Liver (tissue), 9 donors: ENCODE measurements around the gene PM20D1. TPM values are rescaled to one million over a fixed set of nuclear protein-coding genes. Genes with fewer than 3 reads are reported as not detected.

ENCODE experiments used
- DNase-seq: peaks from one replicate; pipeline ENCODE4 v3.0.0-alpha.2; 2017; ENCODE audit warnings: low spot score
- H3K27ac ChIP-seq, 2 donors: one replicate each; pipeline ENCODE4 v1.7.0; 2013; ENCODE audit warnings: inconsistent platforms in 2 of 2, low read length in 2 of 2, control low read depth in 1 of 2, low read depth in 1 of 2, mild to moderate bottlenecking in 1 of 2
- H3K27me3 ChIP-seq, 4 donors: one replicate each; pipeline versions ENCODE4 v1.6.1 to v1.7.0; 2013; ENCODE audit warnings: low read length in 3 of 4, inconsistent platforms in 1 of 4, mild to moderate bottlenecking in 1 of 4, moderate library complexity in 1 of 4; ENCODE audit not compliant: control insufficient read depth in 4 of 4, insufficient read depth in 4 of 4
- H3K36me3 ChIP-seq, 4 donors: one replicate each; pipeline versions ENCODE4 v1.6.1 to v1.7.0; 2013; ENCODE audit warnings: low read length in 3 of 4, mild to moderate bottlenecking in 3 of 4, low read depth in 1 of 4, moderate library complexity in 1 of 4; ENCODE audit not compliant: control insufficient read depth in 4 of 4, insufficient read depth in 3 of 4
- H3K4me1 ChIP-seq, 4 donors: one replicate each; pipeline versions ENCODE4 v1.6.1 to v1.7.0; 2013; ENCODE audit warnings: low read length in 3 of 4, mild to moderate bottlenecking in 3 of 4, moderate library complexity in 1 of 4; ENCODE audit not compliant: control insufficient read depth in 4 of 4, insufficient read depth in 4 of 4
- H3K4me3 ChIP-seq, 3 donors: one replicate each; pipeline versions ENCODE4 v1.6.1 to v1.7.0; 2013; ENCODE audit warnings: low read length in 3 of 3, control low read depth in 1 of 3, low read depth in 1 of 3, mild to moderate bottlenecking in 1 of 3
- H3K9ac ChIP-seq, 2 donors: one replicate each; pipeline ENCODE4 v1.7.0; 2013; ENCODE audit warnings: low read length in 2 of 2, mild to moderate bottlenecking in 2 of 2, moderate library complexity in 2 of 2, control low read depth in 1 of 2, low read depth in 1 of 2
- H3K9me3 ChIP-seq, 4 donors: one replicate each; pipeline versions ENCODE4 v1.6.1 to v1.7.0; 2013; ENCODE audit warnings: low read length in 3 of 4; ENCODE audit not compliant: control insufficient read depth in 4 of 4
- ATF3 ChIP-seq: IDR thresholded peaks from 2 replicates; pipeline ENCODE4 v1.6.1; 2016; ENCODE audit warnings: antibody characterized with exemption
- CTCF ChIP-seq: fragments of 150-350 bp; IDR thresholded peaks from 2 replicates; pipeline ENCODE4 v1.5.1; 2017; ENCODE audit warnings: improper control_type of control experiment, low read depth, low read length; ENCODE audit not compliant: missing input control
- EGR1 ChIP-seq, 2 donors: IDR thresholded peaks; 2 replicates each; pipeline ENCODE4 v1.6.1; 2016 to 2018; ENCODE audit warnings: antibody characterized with exemption in 2 of 2, low read depth in 2 of 2
- FOXA1 ChIP-seq: IDR thresholded peaks from 2 replicates; pipeline ENCODE4 v1.6.1; 2016; ENCODE audit warnings: antibody characterized with exemption
- GABPA ChIP-seq, 2 donors: IDR thresholded peaks in 1 of 2; conservative IDR thresholded peaks in 1 of 2; 2 replicates each; pipeline ENCODE4 v1.6.1; 2016; ENCODE audit warnings: antibody characterized with exemption in 2 of 2, mild to moderate bottlenecking in 1 of 2, moderate library complexity in 1 of 2
- HNF4A ChIP-seq, 2 donors: conservative IDR thresholded peaks; 2 replicates each; pipeline ENCODE4 v1.6.1; 2016; ENCODE audit warnings: antibody characterized with exemption in 2 of 2, mild to moderate bottlenecking in 2 of 2
- JUND ChIP-seq, 2 donors: IDR thresholded peaks; 2 replicates each; pipeline ENCODE4 v1.6.1; 2016; ENCODE audit warnings: antibody characterized with exemption in 2 of 2
- NR2F2 ChIP-seq: IDR thresholded peaks from 2 replicates; pipeline ENCODE4 v1.6.1; 2016; ENCODE audit warnings: antibody characterized with exemption
- RXRA ChIP-seq, 2 donors: IDR thresholded peaks; 2 replicates each; pipeline ENCODE4 v1.6.1; 2017 to 2018; ENCODE audit warnings: antibody characterized with exemption in 2 of 2, mild to moderate bottlenecking in 1 of 2
- SP1 ChIP-seq: IDR thresholded peaks from 2 replicates; pipeline ENCODE4 v1.6.1; 2018; ENCODE audit warnings: antibody characterized with exemption, mild to moderate bottlenecking
- TAF1 ChIP-seq: conservative IDR thresholded peaks from 2 replicates; pipeline ENCODE4 v1.6.1; 2016; ENCODE audit warnings: antibody characterized with exemption, mild to moderate bottlenecking
- ZBTB33 ChIP-seq: IDR thresholded peaks from 2 replicates; pipeline ENCODE4 v1.6.1; 2016; ENCODE audit warnings: antibody characterized with exemption
- WGBS: extraction: QIAGEN DNeasy Blood & Tissue Kit; methylation state at CpG from one replicate; pipeline ENCODE4 v1.1.7; 2013; 5-methylcytosine and 5-hydroxymethylcytosine counted together
- polyA plus RNA-seq, 2 donors: library from polyadenylated mRNA; stranded (reverse) in 1 of 2; unstranded in 1 of 2; fragments of 200-250 nt in 1 of 2; fragments of >200 nt in 1 of 2; fragmentation: Nextera tagmentation in 1 of 2; extraction: Ambion mirVana in 1 of 2; gene quantifications; one replicate each; pipeline versions ENCODE4 v1.2.1 to v1.2.3, GENCODE V29; 2013 to 2015
- total RNA-seq, 2 donors: library from RNA; depleted of rRNA; stranded (reverse); fragments of >200 nt; gene quantifications; one replicate each; pipeline ENCODE4 v1.2.3, GENCODE V29; 2014
- donor health status: healthy.
- donor health status: healthy.
- donor health status: healthy.
- donor health status: healthy.
- donor health status: healthy.

Gene PM20D1
- total and polyA plus RNA-seq, 4 donors, result under 0.01 to 0.30 (median 0.22) TPM

GRCh38 chr1:205809469-205809868 is 40.5 kb downstream of the PM20D1 start:
- TF ChIP-seq FOXA1 (no peak), TAF1 (no peak), ZBTB33 (no peak), HNF4A (conservative IDR thresholded peaks at IDR 0.05) (no peak), JUND (IDR thresholded peaks at IDR 0.05) (no peak), RXRA (IDR thresholded peaks at IDR 0.05) (no peak), GABPA (IDR thresholded peaks at IDR 0.05 in 1 of 2, conservative IDR thresholded peaks at IDR 0.05 in 1 of 2) (no peak), CTCF (no peak)
- H3K27ac ChIP-seq, result no peak overlapping the region
- H3K4me1 ChIP-seq, result peaks cover 0 to 20% (median 13%) of the 10 kb centered on the region in 4 donors

GRCh38 chr1:205805082-205805711 is 44.7 kb downstream of the PM20D1 start:
- H3K4me1 ChIP-seq, result peaks cover 0 to 7% (median 0%) of the 10 kb centered on the region in 4 donors
- H3K27me3 ChIP-seq, result no peaks in the 10 kb centered on the region
- 77% methylated on average over 5 of the region's 5 CpGs for WGBS
- H3K9ac ChIP-seq, result no peak overlapping the region
- H3K9me3 ChIP-seq, result no peaks in the 10 kb centered on the region
- no peak overlapping the region for H3K27ac ChIP-seq
- no peaks in the 10 kb centered on the region for H3K36me3 ChIP-seq
- DNase-seq, result no peak
- TF ChIP-seq HNF4A (conservative IDR thresholded peaks at IDR 0.05), result no peak
- no peak for TF ChIP-seq CTCF
- no peak for TF ChIP-seq ATF3
- no peak for TF ChIP-seq EGR1 (IDR thresholded peaks at IDR 0.05; ENCODE audit: low read depth in 2 of 2)
- TF ChIP-seq NR2F2, result no peak
- no peak for TF ChIP-seq SP1
- TF ChIP-seq GABPA (IDR thresholded peaks at IDR 0.05 in 1 of 2, conservative IDR thresholded peaks at IDR 0.05 in 1 of 2), result no peak
- no peak for TF ChIP-seq TAF1
- TF ChIP-seq FOXA1, result no peak
- no peak overlapping the region for H3K4me3 ChIP-seq

More at GRCh38 chr1:205809469-205809868, 40.5 kb downstream of the PM20D1 start:
- Histone ChIP-seq H3K36me3 (no peaks in the 10 kb centered on the region), H3K4me3 (no peak overlapping the region), H3K27me3 (no peaks in the 10 kb centered on the region), H3K9ac (no peak overlapping the region), H3K9me3 (no peaks in the 10 kb centered on the region)
- no peak for DNase-seq
- 88% methylated on average over 3 of the region's 3 CpGs for WGBS
